ENCODE measurements around the gene KRTAP4-5. TPM values are rescaled to one million over a fixed set of nuclear protein-coding genes. Genes with fewer than 3 reads are reported as not detected.

KRTAP4-5 gene
- total RNA-seq = not detected in 2 replicates

GRCh38 chr17:41149652-41149985 lies at the start of gene KRTAP4-5:
Gene KRTAP4-5, minus strand, starts transcription at chr17:41149825. Its CDS starts 58 bp downstream, at chr17:41149767.

GRCh38 chr17:41189837-41190318 lies 40.3 kb upstream of the KRTAP4-5 start, which contains the start of gene KRTAP9-1:
Gene KRTAP9-1, plus strand, starts transcription at chr17:41189887. Its CDS starts 0 bp downstream, at chr17:41189887.

GRCh38 chr17:41184480-41184961 lies 34.9 kb upstream of the KRTAP4-5 start, which contains the start of gene KRTAP4-1:
Gene KRTAP4-1, minus strand, starts transcription at chr17:41184911. Its CDS starts 57 bp downstream, at chr17:41184854.

GRCh38 chr17:41177727-41178271 lies 28.2 kb upstream of the KRTAP4-5 start, which contains the start of gene KRTAP4-2:
Gene KRTAP4-2, minus strand, starts transcription at chr17:41178221. Its CDS starts 57 bp downstream, at chr17:41178164.

GRCh38 chr17:41168121-41168520 lies 18.5 kb upstream of the KRTAP4-5 start, which contains the start of gene KRTAP4-3:
Gene KRTAP4-3, minus strand, starts transcription at chr17:41168221. Its CDS starts 49 bp downstream, at chr17:41168172.

GRCh38 chr17:41160648-41161047 lies 11.0 kb upstream of the KRTAP4-5 start, which contains the start of gene KRTAP4-4:
Gene KRTAP4-4, minus strand, starts transcription at chr17:41160748. Its CDS starts 57 bp downstream, at chr17:41160691.

GRCh38 chr17:41140360-41141131 lies 9.1 kb downstream of the KRTAP4-5 start, which contains the start of gene KRTAP4-6:
Gene KRTAP4-6, minus strand, starts transcription at chr17:41140544. Its CDS starts 57 bp downstream, at chr17:41140487.

GRCh38 chr17:41123991-41124371 lies 25.6 kb downstream of the KRTAP4-5 start, which contains the start of gene KRTAP4-12:
Gene KRTAP4-12, minus strand, starts transcription at chr17:41124182. Its CDS starts 60 bp downstream, at chr17:41124122.

GRCh38 chr17:41117846-41118386 lies 31.7 kb downstream of the KRTAP4-5 start, which contains the start of gene KRTAP4-11:
Gene KRTAP4-11, minus strand, starts transcription at chr17:41118373. Its CDS starts 58 bp downstream, at chr17:41118315.

GRCh38 chr17:41105347-41105746 lies 44.3 kb downstream of the KRTAP4-5 start, which contains the start of gene KRTAP4-9:
Gene KRTAP4-9, plus strand, starts transcription at chr17:41105389. Its CDS starts 0 bp downstream, at chr17:41105389.

GRCh38 chr17:41101586-41102259 lies 47.9 kb downstream of the KRTAP4-5 start, which contains the start of gene KRTAP4-16:
Gene KRTAP4-16, minus strand, starts transcription at chr17:41102209. Its CDS starts 0 bp downstream, at chr17:41102209.

Other genes starting within 250 kb of the KRTAP4-5 start
- 27.3 and 86.5 TPM in 2 replicates for gene KRT23, start 212.2 kb downstream of the KRTAP4-5 start, total RNA-seq
- 0.28 TPM in 1 of 2 replicates, not detected in the other for gene KRT39, start 182.9 kb downstream of the KRTAP4-5 start, total RNA-seq
- 0.36 TPM in 1 of 2 replicates, not detected in the other for gene KRT40, start 165.5 kb downstream of the KRTAP4-5 start, total RNA-seq
- gene KRTAP3-3, start 155.7 kb downstream of the KRTAP4-5 start, total RNA-seq = not detected in 2 replicates
- gene KRTAP3-2, start 149.9 kb downstream of the KRTAP4-5 start, total RNA-seq = not detected in 2 replicates
- gene KRTAP3-1, start 140.7 kb downstream of the KRTAP4-5 start, total RNA-seq = not detected in 2 replicates
- gene KRTAP1-5, start 122.6 kb downstream of the KRTAP4-5 start, total RNA-seq = not detected in 2 replicates
- not detected in 2 replicates for gene KRTAP1-4, start 119.6 kb downstream of the KRTAP4-5 start, total RNA-seq
- gene KRTAP1-3, start 115.0 kb downstream of the KRTAP4-5 start, total RNA-seq = not detected in 2 replicates
- not detected in 2 replicates for gene KRTAP1-1, start 108.4 kb downstream of the KRTAP4-5 start, total RNA-seq
- gene KRTAP2-1, start 102.5 kb downstream of the KRTAP4-5 start, total RNA-seq = not detected in 2 replicates
- not detected in 2 replicates for gene KRTAP2-2, start 94.6 kb downstream of the KRTAP4-5 start, total RNA-seq
- 0.93 TPM in 1 of 2 replicates, not detected in the other for gene KRTAP2-3, start 89.7 kb downstream of the KRTAP4-5 start, total RNA-seq
- not detected in 2 replicates for gene KRTAP2-4, start 83.9 kb downstream of the KRTAP4-5 start, total RNA-seq
- not detected in 2 replicates for gene KRTAP4-7, start 65.7 kb downstream of the KRTAP4-5 start, total RNA-seq
- gene KRTAP4-8, start 51.7 kb downstream of the KRTAP4-5 start, total RNA-seq = not detected in 2 replicates
- not detected in 2 replicates for gene KRTAP4-16, start 47.6 kb downstream of the KRTAP4-5 start, total RNA-seq
- not detected in 2 replicates for gene KRTAP4-9, start 44.4 kb downstream of the KRTAP4-5 start, total RNA-seq
- gene KRTAP4-11, start 31.5 kb downstream of the KRTAP4-5 start, total RNA-seq = not detected in 2 replicates
- gene KRTAP4-12, start 25.6 kb downstream of the KRTAP4-5 start, total RNA-seq = not detected in 2 replicates
- not detected in 2 replicates for gene KRTAP4-6, start 9.3 kb downstream of the KRTAP4-5 start, total RNA-seq
- not detected in 2 replicates for gene KRTAP4-4, start 10.9 kb upstream of the KRTAP4-5 start, total RNA-seq
- gene KRTAP4-3, start 18.4 kb upstream of the KRTAP4-5 start, total RNA-seq = not detected in 2 replicates
- gene KRTAP4-2, start 28.4 kb upstream of the KRTAP4-5 start, total RNA-seq = not detected in 2 replicates
- not detected in 2 replicates for gene KRTAP4-1, start 35.1 kb upstream of the KRTAP4-5 start, total RNA-seq
- not detected in 2 replicates for gene KRTAP9-1, start 40.1 kb upstream of the KRTAP4-5 start, total RNA-seq
- gene KRTAP9-2, start 76.8 kb upstream of the KRTAP4-5 start, total RNA-seq = not detected in 2 replicates
- gene KRTAP9-3, start 82.6 kb upstream of the KRTAP4-5 start, total RNA-seq = not detected in 2 replicates
- gene KRTAP9-8, start 88.2 kb upstream of the KRTAP4-5 start, total RNA-seq = not detected in 2 replicates
- gene KRTAP9-4, start 99.9 kb upstream of the KRTAP4-5 start, total RNA-seq = not detected in 2 replicates
- not detected in 2 replicates for gene KRTAP9-9, start 105.6 kb upstream of the KRTAP4-5 start, total RNA-seq
- gene KRTAP9-6, start 115.6 kb upstream of the KRTAP4-5 start, total RNA-seq = not detected in 2 replicates
- gene KRTAP9-7, start 125.9 kb upstream of the KRTAP4-5 start, total RNA-seq = not detected in 2 replicates
- gene KRTAP29-1, start 153.0 kb upstream of the KRTAP4-5 start, total RNA-seq = not detected in 2 replicates
- gene KRTAP16-1, start 159.5 kb upstream of the KRTAP4-5 start, total RNA-seq = not detected in 2 replicates
- not detected in 2 replicates for gene KRTAP17-1, start 165.9 kb upstream of the KRTAP4-5 start, total RNA-seq
- gene KRT33A, start 201.0 kb upstream of the KRTAP4-5 start, total RNA-seq = 0.28 and 0.68 TPM in 2 replicates
- 1.1 and 59.1 TPM in 2 replicates for gene KRT33B, start 220.0 kb upstream of the KRTAP4-5 start, total RNA-seq
- 1.00 and 2.7 TPM in 2 replicates for gene KRT34, start 232.5 kb upstream of the KRTAP4-5 start, total RNA-seq
- 0.14 and 0.34 TPM in 2 replicates for gene KRT31, start 247.8 kb upstream of the KRTAP4-5 start, total RNA-seq

All from nasal cavity respiratory epithelium epithelial cell of viscerocranial mucosa (primary cell).